COR-L47 (cell line): ENCODE results near the gene URGCP.
"Not testable (repeated sequence)": the region's sequence is repeated elsewhere in the genome, so short reads cannot be mapped to it uniquely, and the experiment has no call there.

Source experiments
- DNase-seq: peaks from one replicate; lab custom pipeline; 2025; lab: John Stamatoyannopoulos, UW

The URGCP gene

DNA sequence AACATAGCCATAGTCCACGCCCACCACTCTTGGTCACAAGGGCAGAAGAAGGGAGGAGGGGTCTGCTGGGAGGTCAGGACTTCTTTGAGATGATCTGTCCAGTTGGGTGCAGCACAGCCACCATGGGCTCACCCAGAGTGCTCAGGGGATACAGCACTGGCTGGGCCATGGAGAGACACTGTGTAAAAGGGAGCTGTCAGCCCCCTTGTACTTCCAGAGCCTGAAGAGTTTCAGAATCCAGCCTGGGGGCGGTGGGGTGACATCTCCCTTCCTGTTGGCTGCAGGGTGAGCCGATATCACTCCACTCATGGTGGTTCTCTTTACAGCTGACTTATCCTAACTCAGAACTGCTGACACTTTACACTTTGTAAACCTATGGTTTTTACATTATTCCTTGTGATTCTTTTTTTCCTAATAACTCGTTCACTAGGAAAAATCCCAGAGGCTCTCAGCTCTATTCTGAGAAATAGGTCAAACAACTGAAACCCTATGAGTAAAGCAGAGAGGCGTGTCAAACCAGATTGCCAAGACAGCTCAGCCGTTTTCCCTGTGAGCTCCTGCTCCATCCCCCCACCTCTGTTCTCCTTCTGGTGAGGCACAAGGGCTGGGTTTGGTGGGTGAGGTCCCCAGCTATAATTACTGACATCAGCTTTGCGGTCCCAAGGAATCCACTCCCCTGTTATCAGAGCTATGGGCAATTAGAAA lies 33.8 kb downstream of the URGCP start:
- DNase-seq = no peak

DNA sequence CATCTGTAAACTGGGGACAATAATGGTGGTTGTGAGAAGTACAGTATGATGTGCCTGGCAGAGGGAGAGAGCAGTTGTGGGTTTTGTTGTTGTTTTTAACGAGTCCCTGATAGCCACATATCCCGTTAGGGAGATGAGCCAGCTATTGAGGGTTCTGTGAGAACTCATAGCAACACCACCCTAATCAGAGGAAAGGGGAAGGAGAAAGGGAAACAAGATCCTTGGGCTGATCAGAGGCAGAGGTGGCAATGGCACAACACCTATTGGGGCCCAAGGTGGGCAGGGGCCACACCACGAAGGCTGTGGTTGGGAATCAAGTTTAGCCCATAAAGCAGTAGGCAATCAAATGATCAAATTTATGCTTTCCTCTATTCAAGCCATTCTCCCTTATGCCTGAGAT lies 35.3 kb downstream of the URGCP start:
- DNase-seq = no peak

DNA sequence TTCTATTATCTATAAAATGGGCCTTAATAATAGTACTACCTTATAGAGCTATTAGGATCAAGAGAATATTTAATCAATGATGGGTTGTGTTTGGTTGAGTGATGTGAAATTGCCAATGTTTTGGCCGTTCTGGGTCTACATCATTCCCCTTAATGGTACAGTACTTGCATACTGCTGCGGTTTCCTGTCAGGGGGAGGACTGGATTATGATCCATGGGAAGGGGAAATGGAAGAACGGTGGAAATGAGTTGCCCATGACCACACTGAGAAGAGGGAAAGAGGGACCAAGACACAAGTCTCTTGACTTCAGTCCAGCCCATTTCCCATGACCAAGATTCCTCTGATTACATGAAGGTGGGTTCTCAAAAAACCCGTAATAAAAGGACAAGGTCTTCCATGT lies 36.1 kb downstream of the URGCP start:
- DNase-seq = no peak

DNA sequence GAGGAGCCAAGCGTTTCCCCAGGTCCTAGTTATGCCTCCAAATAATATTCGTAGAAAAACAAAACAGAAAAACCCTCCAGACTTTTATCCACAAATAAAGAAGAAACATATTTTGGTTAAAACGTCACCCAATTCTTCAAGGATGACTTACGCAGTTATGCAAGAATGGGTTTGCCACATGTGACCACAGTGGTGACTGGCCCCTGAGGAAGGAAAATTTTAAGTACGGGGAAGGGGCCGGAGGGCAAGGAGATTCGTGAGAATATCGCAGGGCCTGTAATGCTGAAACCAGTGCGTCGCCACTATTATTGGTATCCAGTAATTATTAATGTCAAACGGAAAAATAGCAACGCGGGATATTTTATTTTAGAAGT lies 36.5 kb downstream of the URGCP start:
- DNase-seq = no peak

DNA sequence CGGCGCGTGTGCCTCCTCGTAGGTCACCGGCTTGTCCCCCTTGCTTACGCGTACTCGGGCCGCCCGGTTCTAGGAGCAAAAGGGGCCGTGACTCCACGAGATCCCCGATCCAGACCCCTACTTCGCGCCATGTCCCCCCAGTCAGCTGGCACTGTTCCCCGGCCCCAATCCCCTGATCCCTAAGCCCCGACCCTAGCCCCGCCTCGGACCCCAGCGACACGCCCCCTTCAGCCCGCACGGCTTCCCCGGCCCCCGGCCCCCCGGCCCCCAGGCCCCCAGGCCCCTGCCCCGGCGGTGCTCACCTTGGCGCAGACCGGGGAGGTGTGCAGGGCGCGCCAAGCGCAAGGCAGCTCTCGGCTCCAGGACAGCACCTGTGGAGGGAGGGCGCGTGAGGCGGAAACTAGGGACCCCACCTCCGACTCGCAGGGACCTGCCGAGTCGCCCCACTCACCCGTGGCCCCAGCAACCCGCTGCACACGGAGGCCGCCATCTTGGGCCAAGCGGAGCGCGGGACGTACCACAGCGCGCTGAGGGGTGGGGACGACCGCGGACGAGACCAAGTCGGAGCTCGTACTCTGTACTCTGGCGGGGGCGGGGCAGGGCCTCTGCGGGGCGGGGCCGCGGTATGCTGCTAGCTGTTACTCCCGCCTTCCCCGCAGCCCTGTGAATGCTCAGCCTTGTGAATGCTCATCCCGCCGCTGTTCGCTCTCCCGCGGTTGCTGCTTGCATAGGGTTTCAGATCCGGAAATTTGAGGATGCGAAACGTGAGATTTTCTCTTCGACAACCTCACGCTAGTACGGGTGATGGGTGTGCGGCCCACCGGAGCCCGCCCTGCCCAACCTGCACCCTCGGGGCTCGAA lies 37.2 kb downstream of the URGCP start, which contains the start of gene MRPS24:
TSS of gene MRPS24 (minus strand) at position 512 of the 861 bp plus-strand sequence. CDS start at position 490, 22 bp downstream.
- DNase-seq = peak; percentile 95

- no peak for DNase-seq
Observed at GRCh38 chr7:43868681-43869005, 37.8 kb downstream of the URGCP start.

GRCh38 chr7:43868181-43868580 lies 38.2 kb downstream of the URGCP start:
- DNase-seq = no peak

DNA sequence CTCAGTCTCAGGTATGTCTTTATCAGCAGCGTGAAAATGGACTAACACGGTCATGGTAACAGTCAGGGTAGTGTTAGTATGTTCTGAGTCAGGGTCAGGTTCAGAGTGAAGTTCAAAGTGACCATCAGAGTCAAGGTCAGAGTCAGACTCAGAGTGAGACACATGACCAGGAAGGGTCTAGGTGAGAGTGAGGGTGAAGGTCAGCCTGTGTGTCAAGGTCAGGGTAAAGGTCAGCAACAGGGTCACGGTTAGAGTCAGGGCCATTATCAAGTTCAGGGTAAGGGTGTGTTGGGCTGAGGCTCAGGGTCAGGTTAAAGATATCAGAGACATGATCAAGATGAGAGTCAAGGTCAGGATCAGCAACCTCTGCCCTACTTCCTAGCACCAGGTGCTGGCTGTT lies 41.1 kb downstream of the URGCP start:
- no peak for DNase-seq

GRCh38 chr7:43864126-43864525 lies 42.3 kb downstream of the URGCP start:
- DNase-seq = no peak

DNA sequence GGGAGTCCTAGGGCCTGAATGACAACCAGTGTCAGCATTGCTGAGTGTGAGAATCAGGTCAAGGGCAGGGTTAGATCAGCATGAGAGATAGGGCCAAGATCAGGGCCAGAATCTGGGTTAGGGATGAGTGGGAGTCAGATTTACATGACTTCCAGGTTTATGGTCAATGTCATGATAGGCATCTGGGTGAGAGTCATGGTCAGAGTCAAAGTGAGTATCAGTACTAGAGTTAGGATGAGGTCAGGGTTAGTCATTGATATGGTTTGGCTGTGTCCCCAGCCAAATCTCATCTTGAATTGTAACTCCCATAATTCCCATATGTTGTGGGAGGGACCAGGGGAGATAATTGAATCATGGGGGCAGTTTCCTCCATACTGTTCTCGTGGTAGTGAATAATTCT lies 49.4 kb downstream of the URGCP start:
- no peak for DNase-seq

GRCh38 chr7:43856316-43856715 lies 50.1 kb downstream of the URGCP start:
- DNase-seq = no peak

DNA sequence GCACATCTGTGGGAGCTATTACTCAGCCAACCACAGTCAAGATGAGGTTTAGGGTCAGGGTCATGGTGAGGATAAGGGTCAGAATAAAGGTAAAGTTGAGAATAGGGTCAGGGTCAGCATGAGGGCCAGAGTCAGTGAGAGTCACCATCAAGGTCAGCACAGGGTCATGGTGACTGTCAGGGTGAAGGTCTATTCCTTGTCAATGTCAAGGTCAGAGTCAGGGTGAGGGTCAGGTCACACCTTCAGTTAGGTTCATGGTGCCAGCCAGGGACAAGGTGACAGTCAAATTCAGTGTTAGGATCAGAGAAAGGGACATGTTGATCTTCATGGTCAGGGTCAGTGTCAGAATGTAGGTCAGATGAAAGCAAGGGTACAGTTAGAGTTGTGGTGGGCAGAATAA lies 51.2 kb downstream of the URGCP start:
- DNase-seq = no peak

DNA sequence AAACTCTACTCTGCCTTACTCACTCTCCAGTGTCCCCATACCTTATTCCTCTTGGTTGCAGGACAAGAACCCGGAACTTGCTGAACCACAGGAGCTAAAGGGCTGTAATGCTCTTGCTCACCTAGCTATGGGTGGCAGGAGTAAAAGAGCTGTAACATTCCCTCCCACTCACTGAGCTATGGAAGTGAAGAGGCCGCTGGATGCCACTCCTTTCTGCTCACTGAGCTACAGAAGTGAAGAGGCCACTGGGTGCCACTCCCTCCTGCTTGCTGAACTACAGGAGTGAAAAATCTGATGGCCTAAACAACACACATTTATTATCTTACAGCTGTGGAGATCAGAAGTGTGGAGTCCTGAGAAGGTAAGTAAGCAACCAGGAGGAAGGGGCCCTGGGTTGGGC lies 54.6 kb downstream of the URGCP start:
- DNase-seq = no peak

DNA sequence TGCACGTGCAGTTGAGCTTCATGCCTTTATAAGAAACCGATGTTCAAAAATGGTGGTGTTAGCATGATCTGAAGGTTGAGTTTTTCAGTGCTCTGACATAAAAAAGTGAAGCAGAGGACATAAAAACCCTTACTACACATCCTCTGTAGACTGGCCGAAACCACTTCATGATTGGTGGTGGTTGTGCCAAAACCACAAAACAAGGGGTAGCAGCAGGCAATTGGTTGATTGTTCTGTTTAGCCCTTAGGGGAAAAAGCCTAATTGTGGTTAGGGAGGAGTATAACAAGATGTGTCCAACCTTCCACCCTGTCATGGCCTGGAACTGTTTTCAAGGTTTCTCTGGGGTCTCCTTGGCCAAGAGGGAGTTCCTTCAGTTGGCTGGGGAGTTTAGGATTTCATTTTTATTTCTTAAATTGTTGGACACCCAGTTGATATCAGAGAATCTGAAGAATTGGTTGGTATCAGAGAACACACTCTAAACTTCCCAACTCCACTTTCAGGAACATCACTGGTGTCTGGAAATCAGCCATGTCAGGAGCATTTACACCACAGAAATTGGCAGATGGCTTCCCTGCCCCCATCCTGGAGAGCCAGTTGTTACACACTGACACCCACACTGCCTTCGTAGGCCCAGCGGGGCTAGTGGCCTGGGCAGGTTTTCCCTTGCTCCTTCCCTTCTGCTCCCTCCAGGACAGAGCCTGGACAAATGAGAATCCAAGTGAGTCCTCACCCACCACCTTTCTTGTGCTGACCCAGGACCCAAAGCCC lies 55.9 kb downstream of the URGCP start:
- no peak for DNase-seq

GRCh38 chr7:43849047-43849446 lies 57.3 kb downstream of the URGCP start:
- no peak for DNase-seq

DNA sequence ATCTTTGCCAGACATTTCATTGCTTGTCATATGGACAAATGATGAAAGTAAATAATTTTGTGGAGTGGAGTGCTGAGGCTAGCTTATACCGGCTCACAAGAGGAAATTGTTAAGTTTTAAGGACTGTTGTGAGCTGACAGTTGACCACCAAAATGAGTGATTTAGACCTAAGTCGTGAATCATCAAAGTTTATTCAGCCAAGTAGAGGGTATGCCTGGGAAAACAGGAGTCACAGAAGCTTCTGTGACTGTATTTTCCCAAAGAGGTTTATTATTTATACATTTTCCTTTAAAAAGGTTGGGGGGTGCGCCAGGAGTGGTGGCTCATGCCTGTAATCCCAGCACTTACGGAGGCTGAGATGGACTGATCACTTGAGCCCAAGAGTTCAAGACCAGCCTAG lies 58.9 kb downstream of the URGCP start:
- no peak for DNase-seq

DNA sequence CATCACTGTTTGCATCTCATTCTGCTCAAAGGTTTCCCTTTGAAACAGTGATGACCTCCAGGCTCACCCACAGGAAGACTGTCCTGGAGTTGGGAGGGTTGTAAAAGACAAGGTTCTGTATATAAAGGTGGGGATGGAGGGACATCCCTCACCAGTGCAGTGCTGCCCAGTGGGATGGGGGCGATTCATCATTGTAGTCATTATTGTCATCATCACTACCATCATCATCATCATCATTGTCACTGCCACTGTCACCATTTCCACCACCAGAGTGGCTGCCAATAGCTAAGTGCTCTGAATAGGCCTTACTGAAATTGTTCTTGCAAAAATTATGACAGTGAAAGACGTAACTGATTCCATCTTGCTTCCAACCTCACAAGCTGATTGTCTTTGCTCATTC lies 61.7 kb downstream of the URGCP start:
- no peak for DNase-seq

GRCh38 chr7:43844257-43844656 lies 62.1 kb downstream of the URGCP start:
- no peak for DNase-seq

- DNase-seq = no peak
Observed at GRCh38 chr7:43843296-43843695, 63.1 kb downstream of the URGCP start.

DNA sequence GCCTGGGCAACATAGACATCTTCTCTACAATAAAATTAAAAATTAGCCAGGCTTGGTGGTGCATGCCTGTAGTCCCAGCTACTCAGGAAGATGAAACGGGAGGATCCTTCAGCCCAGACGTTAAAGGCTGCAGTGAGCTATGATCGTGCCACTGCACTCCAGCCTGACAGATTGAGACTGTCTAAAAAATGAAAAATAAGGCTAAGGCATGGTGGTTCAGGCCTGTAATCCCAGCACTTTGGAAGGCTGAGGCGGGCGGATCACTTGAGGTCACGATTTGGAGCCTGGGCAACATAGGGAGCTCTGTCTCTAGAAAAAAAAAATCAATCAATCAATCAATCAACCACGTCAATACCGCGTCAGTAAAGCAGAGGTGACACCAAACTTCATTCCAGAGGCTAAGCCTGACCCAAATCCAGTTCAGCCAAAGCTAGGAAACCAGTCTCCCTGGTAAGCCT lies 68.2 kb downstream of the URGCP start:
- no peak for DNase-seq

GRCh38 chr7:43834463-43835251 lies 71.7 kb downstream of the URGCP start:
- no peak for DNase-seq

- DNase-seq = not testable (repeated sequence)
Observed at GRCh38 chr7:43830917-43831316, 75.5 kb downstream of the URGCP start.
